Left lung (tissue), 10 donors: ENCODE measurements around the gene ALDH1A2. TPM values are rescaled to one million over a fixed set of nuclear protein-coding genes. Genes with fewer than 3 reads are reported as not detected.

Experiments
- ATAC-seq: fragments of 200-7000 bp; cut with Tn5 transposase; one replicate; pipeline ENCODE4 v1.9.1; 2020; ENCODE audit warnings: moderate library complexity
- DNase-seq, 4 donors: peaks; one replicate each; pipeline ENCODE4 v3.0.0-alpha.2; 2013 to 2020
- H3K27ac ChIP-seq, 2 donors: fragments of 200-600 bp; sonication (generic) in 1 of 2; one replicate each; pipeline versions ENCODE4 v1.5.0 to v1.8.0; 2020 to 2021
- H3K27me3 ChIP-seq, 2 donors: fragments of 200-600 bp; sonication (generic) in 1 of 2; one replicate each; pipeline versions ENCODE4 v1.5.0 to v1.8.0; 2020 to 2021
- H3K36me3 ChIP-seq, 2 donors: fragments of 200-600 bp; sonication (generic) in 1 of 2; one replicate each; pipeline versions ENCODE4 v1.5.0 to v1.8.0; 2020 to 2021
- H3K4me1 ChIP-seq, 2 donors: fragments of 200-600 bp; one replicate each; pipeline ENCODE4 v1.8.0; 2021
- H3K4me3 ChIP-seq, 2 donors: fragments of 200-600 bp; sonication (generic) in 1 of 2; one replicate each; pipeline versions ENCODE4 v1.5.0 to v1.8.0; 2020 to 2021; ENCODE audit warnings: mild to moderate bottlenecking in 1 of 2
- H3K9me3 ChIP-seq, 2 donors: fragments of 200-600 bp; sonication (generic) in 1 of 2; one replicate each; pipeline versions ENCODE4 v1.5.0 to v1.8.0; 2020 to 2021
- intact Hi-C, 2 donors: fragments of 100-400 bp; cut with DNase I; formaldehyde crosslinking; loops; one replicate each; pipeline versions ENCODE4 v1.11.2 to v1.14.2; 2022
- polyA plus RNA-seq, 6 donors: library from polyadenylated mRNA; unstranded; fragments of 120-200 nt; gene quantifications; one replicate each; pipeline ENCODE4 v1.2.1, GENCODE V29; 2013; ENCODE audit not compliant: insufficient read length in 6 of 6
- total RNA-seq, 2 donors: library from RNA; stranded (reverse); fragmentation: NEBNext Ultra II Directional; extraction: Animal tissue kit (Norgen Biotek cat#: 25700); gene quantifications; one replicate each; pipeline ENCODE4 v1.2.1, GENCODE V29; 2021
- TF ChIP-seq, protein P1 (sequence below), 2 donors: fragments of 200-600 bp; sonication (generic) in 1 of 2; IDR thresholded peaks; one replicate each; pipeline versions ENCODE4 v1.5.0 to v1.8.0; 2021; ENCODE audit warnings: antibody characterized with exemption in 2 of 2
- donor health status: DM: no; HTN: yes; CAD: no.
- donor health status: DM: no; HTN: no; CAD: no.

Gene ALDH1A2
- total and polyA plus RNA-seq, 8 donors, result 3.7 to 68.2 (median 52.0) TPM

DNA sequence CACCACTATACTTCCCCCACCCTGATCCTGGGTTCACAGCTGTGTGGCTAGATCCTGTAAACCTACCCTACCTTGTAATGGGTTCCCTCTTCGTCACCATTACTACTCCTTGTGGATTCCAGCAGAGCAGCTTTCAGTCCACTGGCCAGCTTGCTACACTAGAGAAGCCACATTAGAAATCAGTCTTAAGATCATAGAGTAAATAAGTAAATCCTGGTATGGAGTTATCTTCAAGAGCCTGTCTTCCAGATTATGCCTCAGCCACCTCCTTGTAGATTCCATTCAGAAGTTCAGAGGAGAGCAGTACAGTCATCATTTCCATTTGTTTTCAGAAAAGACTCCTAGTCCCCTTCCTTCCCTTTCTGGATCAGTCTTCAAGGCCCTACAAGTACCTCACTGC, 123.7 kb downstream of the ALDH1A2 start:
- H3K9me3 ChIP-seq, result no peaks in the 10 kb centered on the region
- H3K4me3 ChIP-seq, result no peak overlapping the region
- ATAC-seq, result no peak
- no peak overlapping the region for H3K27ac ChIP-seq
- no peaks in the 10 kb centered on the region for H3K4me1 ChIP-seq
- intact Hi-C loops, result no loop called here
- TF ChIP-seq, protein P1, sequence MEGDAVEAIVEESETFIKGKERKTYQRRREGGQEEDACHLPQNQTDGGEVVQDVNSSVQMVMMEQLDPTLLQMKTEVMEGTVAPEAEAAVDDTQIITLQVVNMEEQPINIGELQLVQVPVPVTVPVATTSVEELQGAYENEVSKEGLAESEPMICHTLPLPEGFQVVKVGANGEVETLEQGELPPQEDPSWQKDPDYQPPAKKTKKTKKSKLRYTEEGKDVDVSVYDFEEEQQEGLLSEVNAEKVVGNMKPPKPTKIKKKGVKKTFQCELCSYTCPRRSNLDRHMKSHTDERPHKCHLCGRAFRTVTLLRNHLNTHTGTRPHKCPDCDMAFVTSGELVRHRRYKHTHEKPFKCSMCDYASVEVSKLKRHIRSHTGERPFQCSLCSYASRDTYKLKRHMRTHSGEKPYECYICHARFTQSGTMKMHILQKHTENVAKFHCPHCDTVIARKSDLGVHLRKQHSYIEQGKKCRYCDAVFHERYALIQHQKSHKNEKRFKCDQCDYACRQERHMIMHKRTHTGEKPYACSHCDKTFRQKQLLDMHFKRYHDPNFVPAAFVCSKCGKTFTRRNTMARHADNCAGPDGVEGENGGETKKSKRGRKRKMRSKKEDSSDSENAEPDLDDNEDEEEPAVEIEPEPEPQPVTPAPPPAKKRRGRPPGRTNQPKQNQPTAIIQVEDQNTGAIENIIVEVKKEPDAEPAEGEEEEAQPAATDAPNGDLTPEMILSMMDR (IDR thresholded peaks at IDR 0.05), result no peak
- peaks cover 0 to 7% of the 10 kb centered on the region in 2 donors for H3K27me3 ChIP-seq
- no peaks in the 10 kb centered on the region for H3K36me3 ChIP-seq
- no peak for DNase-seq

DNA sequence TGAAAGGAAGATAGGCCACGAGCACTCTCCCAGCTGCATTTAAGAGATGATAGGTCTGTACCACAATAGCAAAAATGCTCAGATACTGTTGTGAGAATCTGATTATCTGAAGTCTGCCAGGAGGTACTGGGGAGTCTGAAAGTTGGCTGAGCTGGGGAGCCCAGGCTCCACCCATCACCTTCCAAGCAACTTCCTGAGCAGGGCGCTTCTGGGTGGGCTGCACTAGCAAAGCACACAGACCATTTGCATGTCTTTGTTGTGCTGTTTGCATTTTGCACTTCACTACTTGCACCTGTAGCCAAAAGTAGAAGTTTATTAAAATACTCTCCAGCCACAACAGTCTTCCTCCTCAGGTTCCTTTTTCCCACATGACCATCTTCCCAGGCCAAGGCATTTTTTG, 133.2 kb downstream of the ALDH1A2 start:
- Histone ChIP-seq H3K9me3 (no peaks in the 10 kb centered on the region), H3K4me1 (no peaks in the 10 kb centered on the region), H3K27ac (no peak overlapping the region), H3K4me3 (no peak overlapping the region), H3K36me3 (no peaks in the 10 kb centered on the region), H3K27me3 (no peaks in the 10 kb centered on the region)
- intact Hi-C loops, result no loop called here
- TF ChIP-seq, protein P1 (IDR thresholded peaks at IDR 0.05), result no peak
- DNase-seq (no peak), ATAC-seq (no peak)

- TF ChIP-seq, protein P1 (IDR thresholded peaks at IDR 0.05), result no peak
- ATAC-seq (no peak), DNase-seq (no peak)
- Histone ChIP-seq H3K4me1 (no peaks in the 10 kb centered on the region), H3K27ac (no peak overlapping the region), H3K36me3 (no peaks in the 10 kb centered on the region), H3K27me3 (no peaks in the 10 kb centered on the region), H3K9me3 (no peaks in the 10 kb centered on the region), H3K4me3 (no peak overlapping the region)
- intact Hi-C loops, result no loop called here
Observed at GRCh38 chr15:57931570-57931969, 133.9 kb downstream of the ALDH1A2 start.

GRCh38 chr15:57927091-57927631, 138.3 kb downstream of the ALDH1A2 start:
- Histone ChIP-seq H3K27ac (no peak overlapping the region), H3K36me3 (no peaks in the 10 kb centered on the region), H3K9me3 (no peaks in the 10 kb centered on the region), H3K27me3 (no peaks in the 10 kb centered on the region), H3K4me1 (peaks cover 5 to 12% of the 10 kb centered on the region in 2 donors), H3K4me3 (no peak overlapping the region)
- TF ChIP-seq, protein P1 (IDR thresholded peaks at IDR 0.05), result no peak
- ATAC-seq (peak; percentile 62), DNase-seq (no peak)
- intact Hi-C loops, result no loop called here

GRCh38 chr15:57925650-57926049, 139.9 kb downstream of the ALDH1A2 start:
- Histone ChIP-seq H3K27ac (no peak overlapping the region), H3K4me3 (no peak overlapping the region), H3K36me3 (no peaks in the 10 kb centered on the region), H3K27me3 (no peaks in the 10 kb centered on the region), H3K4me1 (peaks cover 5 to 12% of the 10 kb centered on the region in 2 donors), H3K9me3 (no peaks in the 10 kb centered on the region)
- intact Hi-C loops, result no loop called here
- DNase-seq, result no peak
- no peak for ATAC-seq
- TF ChIP-seq, protein P1 (IDR thresholded peaks at IDR 0.05), result no peak
